AG09319 (cell line): ENCODE data around the gene SLC7A4.

ENCODE experiments used
- DNase-seq: peaks from one replicate; pipeline ENCODE4 v3.0.0-alpha.2; 2010; ENCODE audit warnings: low read depth; ENCODE audit errors: extremely low read depth
- TF ChIP-seq, protein P1 (sequence below): IDR thresholded peaks from 2 replicates; pipeline ENCODE4 v1.5.1; 2011; ENCODE audit warnings: low read depth, mild to moderate bottlenecking, inconsistent platforms, low read length, moderate library complexity

SLC7A4 gene

DNA sequence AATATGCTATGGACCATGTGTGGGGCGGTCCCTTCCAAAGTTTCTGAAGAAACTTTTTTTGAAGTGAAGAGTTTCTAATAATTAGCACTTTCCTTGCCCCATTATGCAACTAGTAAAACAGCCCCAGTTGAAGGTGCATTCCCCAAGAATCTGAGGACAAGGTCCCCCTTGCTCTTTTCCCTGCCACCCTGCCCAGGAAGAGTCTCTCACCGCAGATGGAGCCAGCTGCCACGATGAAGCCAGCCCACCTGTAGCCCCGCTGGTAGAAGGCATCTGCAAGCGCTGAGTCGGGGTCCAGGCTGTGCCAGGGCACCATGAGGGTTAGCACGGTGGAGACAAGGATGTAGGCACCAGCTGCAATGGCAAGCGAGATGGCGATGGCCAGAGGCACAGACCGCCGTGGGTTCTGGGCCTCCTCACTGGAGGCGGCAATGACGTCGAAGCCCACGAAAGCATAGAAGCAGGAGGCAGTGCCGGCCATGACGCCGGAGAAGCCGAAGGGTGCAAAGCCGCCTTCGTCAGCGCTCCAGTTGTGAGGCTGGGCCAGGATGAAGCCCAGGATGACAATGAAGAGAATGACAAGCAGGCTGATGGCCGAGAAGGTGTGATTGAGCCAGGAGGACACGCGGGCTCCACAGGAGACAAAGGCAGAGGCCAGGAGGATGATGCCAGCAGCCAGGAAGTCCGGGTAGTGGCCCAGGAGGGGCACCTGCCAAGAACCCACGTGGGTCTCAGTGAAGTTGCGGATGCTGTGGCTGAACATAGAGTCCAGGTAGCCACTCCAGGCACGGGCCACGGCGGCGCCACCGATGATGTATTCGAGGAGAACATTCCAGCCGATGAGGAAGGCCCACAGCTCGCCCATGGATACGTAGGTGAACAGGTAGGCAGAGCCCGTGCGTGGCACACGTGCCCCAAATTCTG lies 1.5 kb downstream of the SLC7A4 start:
- TF ChIP-seq, protein P1, sequence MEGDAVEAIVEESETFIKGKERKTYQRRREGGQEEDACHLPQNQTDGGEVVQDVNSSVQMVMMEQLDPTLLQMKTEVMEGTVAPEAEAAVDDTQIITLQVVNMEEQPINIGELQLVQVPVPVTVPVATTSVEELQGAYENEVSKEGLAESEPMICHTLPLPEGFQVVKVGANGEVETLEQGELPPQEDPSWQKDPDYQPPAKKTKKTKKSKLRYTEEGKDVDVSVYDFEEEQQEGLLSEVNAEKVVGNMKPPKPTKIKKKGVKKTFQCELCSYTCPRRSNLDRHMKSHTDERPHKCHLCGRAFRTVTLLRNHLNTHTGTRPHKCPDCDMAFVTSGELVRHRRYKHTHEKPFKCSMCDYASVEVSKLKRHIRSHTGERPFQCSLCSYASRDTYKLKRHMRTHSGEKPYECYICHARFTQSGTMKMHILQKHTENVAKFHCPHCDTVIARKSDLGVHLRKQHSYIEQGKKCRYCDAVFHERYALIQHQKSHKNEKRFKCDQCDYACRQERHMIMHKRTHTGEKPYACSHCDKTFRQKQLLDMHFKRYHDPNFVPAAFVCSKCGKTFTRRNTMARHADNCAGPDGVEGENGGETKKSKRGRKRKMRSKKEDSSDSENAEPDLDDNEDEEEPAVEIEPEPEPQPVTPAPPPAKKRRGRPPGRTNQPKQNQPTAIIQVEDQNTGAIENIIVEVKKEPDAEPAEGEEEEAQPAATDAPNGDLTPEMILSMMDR, result no peak
- no peak for DNase-seq

DNA sequence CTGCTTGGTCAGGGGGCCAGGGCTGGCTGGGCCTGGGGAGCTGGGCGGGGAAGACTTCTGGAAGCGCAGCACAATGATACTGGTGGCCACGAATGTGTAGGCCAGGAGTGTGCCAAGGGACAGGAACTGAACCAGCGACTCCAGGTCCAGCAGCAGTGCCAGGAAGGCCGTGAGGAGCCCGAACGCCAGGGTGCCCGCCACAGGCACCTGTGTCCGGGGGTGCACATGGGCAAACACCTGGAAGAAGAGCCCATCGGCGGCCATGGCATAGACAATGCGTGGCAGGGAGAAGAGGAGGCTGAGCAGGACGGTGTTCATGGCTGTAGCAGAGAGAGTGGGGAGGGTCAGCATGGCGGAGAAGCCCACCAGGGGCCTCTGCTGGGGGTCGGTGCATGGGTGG lies 2.3 kb downstream of the SLC7A4 start:
- TF ChIP-seq, protein P1, result no peak
- no peak for DNase-seq

DNA sequence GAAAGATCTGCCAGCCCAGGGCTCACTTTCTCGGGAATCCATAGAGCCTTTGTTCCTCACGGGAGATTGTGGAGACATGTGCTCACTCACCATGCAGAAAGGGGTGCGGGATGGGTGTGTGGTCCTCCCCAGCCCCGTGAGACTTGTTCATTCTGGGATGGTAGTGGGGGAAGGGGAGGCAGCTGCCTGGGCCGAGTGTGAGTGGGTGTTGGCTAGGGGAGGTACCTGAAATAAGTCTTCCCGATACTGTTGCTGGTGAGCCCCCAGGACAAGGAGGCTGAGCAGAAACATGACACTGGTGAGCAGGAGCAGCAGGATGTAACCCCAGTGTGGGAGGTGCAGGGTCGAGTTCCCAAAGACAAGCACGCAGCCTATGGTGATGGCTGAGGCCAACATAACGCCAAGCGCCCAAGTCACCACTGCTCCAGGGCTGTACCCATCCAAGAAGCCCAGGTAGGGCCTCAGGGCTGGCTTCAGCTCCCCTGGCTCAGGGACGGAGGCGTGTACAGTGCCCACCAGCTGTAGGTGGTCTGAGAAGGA lies 2.8 kb downstream of the SLC7A4 start:
- no peak for DNase-seq
- TF ChIP-seq, protein P1, result no peak

DNA sequence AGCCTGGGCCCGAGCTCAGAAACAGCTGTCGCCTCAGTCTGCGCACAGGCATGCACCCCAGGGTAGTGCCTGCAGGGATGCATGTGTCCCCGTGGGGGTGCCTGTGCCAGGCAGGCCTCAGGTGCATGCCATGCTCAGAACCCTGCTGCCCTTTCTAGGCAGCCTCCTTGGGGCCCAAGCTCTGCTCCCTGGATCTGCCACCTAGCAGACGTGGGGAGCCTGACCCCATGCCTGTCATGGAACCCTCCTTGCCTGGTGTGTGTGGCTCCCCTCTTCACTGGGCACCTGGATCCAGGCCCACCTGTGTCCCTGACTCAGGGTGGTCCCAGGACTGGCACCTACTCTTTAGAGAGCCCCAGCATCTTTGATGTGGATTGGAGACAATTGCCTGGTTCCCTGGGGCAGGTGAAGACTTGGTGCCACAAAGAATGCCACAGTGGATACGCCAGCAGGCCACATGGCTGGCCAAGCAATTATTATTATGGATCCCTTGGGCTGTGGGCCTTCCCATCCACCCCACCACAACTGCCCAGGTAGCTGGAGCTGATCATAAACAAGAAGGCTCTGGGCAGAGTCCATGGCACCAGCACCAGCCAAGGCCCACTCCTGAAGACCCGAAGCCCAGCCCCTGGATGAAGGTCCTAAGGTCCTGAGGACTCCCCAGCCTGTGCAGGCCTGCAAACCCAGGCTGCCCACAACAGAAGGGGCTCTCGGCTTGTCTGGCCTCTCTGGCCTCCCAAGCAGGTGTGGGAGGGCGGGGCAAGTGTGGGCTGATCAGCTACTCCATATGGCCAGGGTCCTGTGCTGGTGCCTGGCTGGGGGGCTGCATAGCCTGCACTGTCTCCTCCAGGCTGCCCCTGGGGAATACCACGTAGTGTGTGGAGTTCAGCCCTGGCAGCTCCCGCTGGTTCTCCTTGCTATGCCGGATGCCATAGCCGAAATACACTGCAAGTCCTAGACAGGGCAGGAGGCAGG lies 3.8 kb downstream of the SLC7A4 start:
- TF ChIP-seq, protein P1, result no peak
- DNase-seq, result no peak

DNA sequence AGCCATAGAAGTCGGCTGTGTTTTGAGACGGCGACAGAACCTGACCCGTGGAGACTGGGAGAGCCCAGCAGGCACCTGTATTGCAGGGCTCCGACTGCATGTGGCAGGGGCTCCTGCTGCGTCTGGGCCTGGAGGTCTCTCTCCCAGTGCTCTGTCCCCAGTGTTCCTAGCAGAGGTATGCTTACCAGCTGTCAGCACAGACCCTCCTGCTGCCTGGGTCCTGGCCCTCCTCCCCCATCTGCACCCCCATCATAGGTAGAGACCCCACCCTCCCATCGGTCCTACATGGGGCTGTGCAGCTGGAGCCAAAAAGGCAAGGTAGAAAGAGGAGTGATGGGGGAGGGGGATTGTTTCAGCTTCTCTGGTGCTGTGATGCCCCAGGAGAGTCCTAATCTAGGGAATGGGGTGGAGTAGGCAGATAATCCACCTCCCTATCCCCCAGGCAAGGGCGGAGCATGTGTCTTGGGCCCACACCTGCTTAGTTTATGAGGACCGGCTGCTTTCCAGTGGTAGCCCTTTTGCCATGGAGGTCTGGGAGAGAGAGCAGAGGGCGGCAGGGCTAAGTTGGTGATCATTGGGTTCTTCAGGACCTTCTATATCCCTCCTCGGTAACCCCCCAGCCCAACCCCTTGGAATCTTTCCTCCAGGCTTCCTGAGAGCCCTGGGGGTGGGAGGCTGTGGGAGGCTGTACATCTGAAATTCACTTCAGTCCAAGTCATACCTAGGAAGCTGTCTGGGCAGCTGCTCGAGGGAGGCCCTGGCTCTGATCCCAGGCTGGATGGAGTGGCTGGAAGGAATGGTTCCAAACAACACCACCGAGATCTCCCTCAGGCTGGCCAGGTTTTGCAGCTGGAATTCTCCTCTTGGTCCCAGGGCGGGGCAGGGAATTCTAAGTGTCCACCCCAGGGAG lies 5.3 kb downstream of the SLC7A4 start:
- DNase-seq, result no peak

More for the DNA sequence above, 5.3 kb downstream of the SLC7A4 start:
- TF ChIP-seq, protein P1, result no peak
